ENCODE results near the gene MICALL2. TPM values are rescaled to one million over a fixed set of nuclear protein-coding genes. Genes with fewer than 3 reads are reported as not detected.

MICALL2 gene
- total RNA-seq, 1 donor from 2014 or later = 14.2 TPM

DNA sequence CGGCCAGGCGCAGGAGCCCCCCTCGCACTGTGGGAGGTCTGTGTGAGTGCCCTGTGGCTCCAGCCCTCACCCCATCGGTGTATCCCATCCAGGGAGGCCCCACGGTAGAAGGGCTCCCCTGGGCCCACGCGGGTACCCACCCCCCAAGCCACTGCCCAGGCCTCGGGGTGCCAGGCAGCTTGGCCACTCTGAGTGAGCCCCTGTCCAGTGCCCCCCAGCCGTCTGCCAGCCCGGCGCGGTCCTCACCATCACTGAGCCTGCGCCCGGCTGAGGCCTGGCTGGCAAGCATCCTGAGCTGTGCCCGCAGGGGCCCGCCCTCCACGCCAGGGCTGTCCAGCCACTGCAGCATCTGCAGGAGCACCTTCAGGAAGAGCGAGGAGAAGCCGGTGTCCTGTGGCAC is 19.2 kb upstream of the MICALL2 start:
- TF ChIP-seq, protein P1, sequence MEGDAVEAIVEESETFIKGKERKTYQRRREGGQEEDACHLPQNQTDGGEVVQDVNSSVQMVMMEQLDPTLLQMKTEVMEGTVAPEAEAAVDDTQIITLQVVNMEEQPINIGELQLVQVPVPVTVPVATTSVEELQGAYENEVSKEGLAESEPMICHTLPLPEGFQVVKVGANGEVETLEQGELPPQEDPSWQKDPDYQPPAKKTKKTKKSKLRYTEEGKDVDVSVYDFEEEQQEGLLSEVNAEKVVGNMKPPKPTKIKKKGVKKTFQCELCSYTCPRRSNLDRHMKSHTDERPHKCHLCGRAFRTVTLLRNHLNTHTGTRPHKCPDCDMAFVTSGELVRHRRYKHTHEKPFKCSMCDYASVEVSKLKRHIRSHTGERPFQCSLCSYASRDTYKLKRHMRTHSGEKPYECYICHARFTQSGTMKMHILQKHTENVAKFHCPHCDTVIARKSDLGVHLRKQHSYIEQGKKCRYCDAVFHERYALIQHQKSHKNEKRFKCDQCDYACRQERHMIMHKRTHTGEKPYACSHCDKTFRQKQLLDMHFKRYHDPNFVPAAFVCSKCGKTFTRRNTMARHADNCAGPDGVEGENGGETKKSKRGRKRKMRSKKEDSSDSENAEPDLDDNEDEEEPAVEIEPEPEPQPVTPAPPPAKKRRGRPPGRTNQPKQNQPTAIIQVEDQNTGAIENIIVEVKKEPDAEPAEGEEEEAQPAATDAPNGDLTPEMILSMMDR (IDR thresholded peaks at IDR 0.05; ENCODE audit: insufficient read depth, low read length, severe bottlenecking) = no peak
- Histone ChIP-seq H3K27me3 (ENCODE audit: control insufficient read depth, insufficient read depth, low read length) (no peaks in the 10 kb centered on the region), H3K4me3 (ENCODE audit: low read depth, low read length) (no peak overlapping the region), H3K36me3 (ENCODE audit: control insufficient read depth, insufficient read depth, low read length) (peaks cover 27% of the 10 kb centered on the region)
- FAIRE-seq = no peak
- no peak for DNase-seq (ENCODE audit: low read depth)

GRCh38 chr7:1476859-1477258 is 17.6 kb upstream of the MICALL2 start:
- H3K4me3 ChIP-seq (ENCODE audit: low read depth, low read length) = no peak overlapping the region
- TF ChIP-seq, protein P1 (IDR thresholded peaks at IDR 0.05; ENCODE audit: insufficient read depth, low read length, severe bottlenecking) = no peak
- no peak for DNase-seq (ENCODE audit: low read depth)
- no peaks in the 10 kb centered on the region for H3K27me3 ChIP-seq (ENCODE audit: control insufficient read depth, insufficient read depth, low read length)
- FAIRE-seq = no peak
- H3K36me3 ChIP-seq (ENCODE audit: control insufficient read depth, insufficient read depth, low read length) = peaks cover 30% of the 10 kb centered on the region

- H3K27me3 ChIP-seq (ENCODE audit: control insufficient read depth, insufficient read depth, low read length) = no peaks in the 10 kb centered on the region
- TF ChIP-seq, protein P1 (IDR thresholded peaks at IDR 0.05; ENCODE audit: insufficient read depth, low read length, severe bottlenecking) = no peak
- no peak overlapping the region for H3K4me3 ChIP-seq (ENCODE audit: low read depth, low read length)
- DNase-seq (ENCODE audit: low read depth) = no peak
- peaks cover 34% of the 10 kb centered on the region for H3K36me3 ChIP-seq (ENCODE audit: control insufficient read depth, insufficient read depth, low read length)
- FAIRE-seq = no peak
Observed at GRCh38 chr7:1475991-1476390, 16.7 kb upstream of the MICALL2 start.

DNA sequence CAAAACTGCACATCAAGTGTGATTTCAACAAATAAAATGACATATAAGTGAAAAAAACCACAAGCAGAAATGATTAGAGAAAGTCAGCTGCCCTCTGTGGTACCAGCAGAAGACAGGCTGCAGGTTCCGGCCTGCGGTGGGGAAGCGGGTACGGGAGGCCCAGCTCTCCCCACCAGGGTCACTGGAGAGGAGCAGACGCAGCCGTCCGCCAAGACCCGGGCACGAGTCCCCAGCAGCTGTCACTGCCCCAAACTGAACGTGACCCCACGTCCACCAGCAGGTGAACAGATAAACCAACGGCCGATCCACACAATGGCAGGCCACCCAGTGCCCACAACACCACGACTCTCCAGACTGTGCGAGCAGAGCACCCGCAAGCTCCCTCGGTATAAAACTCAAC is 16.1 kb upstream of the MICALL2 start:
- Histone ChIP-seq H3K36me3 (ENCODE audit: control insufficient read depth, insufficient read depth, low read length) (peaks cover 34% of the 10 kb centered on the region), H3K27me3 (ENCODE audit: control insufficient read depth, insufficient read depth, low read length) (no peaks in the 10 kb centered on the region), H3K4me3 (ENCODE audit: low read depth, low read length) (no peak overlapping the region)
- no peak for FAIRE-seq
- TF ChIP-seq, protein P1 (IDR thresholded peaks at IDR 0.05; ENCODE audit: insufficient read depth, low read length, severe bottlenecking) = no peak
- no peak for DNase-seq (ENCODE audit: low read depth)

DNA sequence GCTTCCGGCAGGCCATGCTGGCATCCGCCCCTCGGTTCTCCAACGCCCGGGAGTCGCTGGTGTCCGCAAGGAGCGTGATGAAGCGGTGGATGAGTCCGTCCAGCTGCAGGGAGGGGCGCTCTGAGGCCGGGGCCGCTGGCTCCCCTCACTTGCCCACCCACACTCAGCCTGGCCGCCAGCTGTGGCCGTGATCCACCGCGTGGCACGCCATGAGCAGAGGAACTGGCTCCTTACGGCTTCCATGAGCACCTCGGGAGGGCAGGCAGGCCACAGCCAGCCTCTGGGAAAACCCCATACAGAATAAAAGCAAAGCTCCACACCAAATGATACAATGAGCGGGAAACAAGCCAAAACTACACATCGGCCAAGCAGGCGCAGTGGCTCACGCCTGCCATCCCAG is 15.5 kb upstream of the MICALL2 start:
- FAIRE-seq (no peak), DNase-seq (ENCODE audit: low read depth) (peak; percentile 52)
- no peaks in the 10 kb centered on the region for H3K27me3 ChIP-seq (ENCODE audit: control insufficient read depth, insufficient read depth, low read length)
- no peak overlapping the region for H3K4me3 ChIP-seq (ENCODE audit: low read depth, low read length)
- H3K36me3 ChIP-seq (ENCODE audit: control insufficient read depth, insufficient read depth, low read length) = peaks cover 37% of the 10 kb centered on the region
- TF ChIP-seq, protein P1 (IDR thresholded peaks at IDR 0.05; ENCODE audit: insufficient read depth, low read length, severe bottlenecking) = no peak

GRCh38 chr7:1473864-1474512 is 14.7 kb upstream of the MICALL2 start:
- no peak for FAIRE-seq
- no peaks in the 10 kb centered on the region for H3K27me3 ChIP-seq (ENCODE audit: control insufficient read depth, insufficient read depth, low read length)
- peaks cover 38% of the 10 kb centered on the region for H3K36me3 ChIP-seq (ENCODE audit: control insufficient read depth, insufficient read depth, low read length)
- H3K4me3 ChIP-seq (ENCODE audit: low read depth, low read length) = no peak overlapping the region
- TF ChIP-seq, protein P1 (IDR thresholded peaks at IDR 0.05; ENCODE audit: insufficient read depth, low read length, severe bottlenecking) = peak; percentile 98
- peak; percentile 75 for DNase-seq (ENCODE audit: low read depth)

All from bronchial epithelial cell (primary cell).